Neural crest cell (in vitro differentiated cells): Measurements from ENCODE around the gene NFIA. TPM values are rescaled to one million over a fixed set of nuclear protein-coding genes. Genes with fewer than 3 reads are reported as not detected.
A peak's percentile ranks its signal among the peaks of the same experiment; 100 is the strongest.

Source experiments
- DNase-seq: peaks from one replicate; pipeline ENCODE4 v3.0.0; 2021; ENCODE audit warnings: low read depth, mixed read lengths, low spot score
- H3K27ac Mint-ChIP-seq: one replicate; pipeline ENCODE4 v1.8.0; 2021; ENCODE audit warnings: mild to moderate bottlenecking, mixed read lengths; ENCODE audit not compliant: unreplicated experiment
- H3K27me3 Mint-ChIP-seq: 2 replicates; pipeline ENCODE4 v1.8.0; 2021; ENCODE audit warnings: low read depth, mild to moderate bottlenecking, mixed read lengths
- H3K36me3 Mint-ChIP-seq: 2 replicates; pipeline ENCODE4 v1.8.0; 2021; ENCODE audit warnings: low read depth, mild to moderate bottlenecking, mixed read lengths
- H3K4me1 Mint-ChIP-seq: 2 replicates; pipeline ENCODE4 v1.8.0; 2021; ENCODE audit warnings: mixed read lengths
- H3K4me3 Mint-ChIP-seq: one replicate; pipeline ENCODE4 v1.8.0; 2021; ENCODE audit warnings: mild to moderate bottlenecking, mixed read lengths
- H3K9me3 Mint-ChIP-seq: 2 replicates; pipeline ENCODE4 v1.8.0; 2021; ENCODE audit warnings: mixed read lengths
- CTCF ChIP-seq: fragments of 200-600 bp; sonication (generic); conservative IDR thresholded peaks from 2 replicates; pipeline ENCODE4 v1.5.0; 2021; ENCODE audit warnings: antibody characterized with exemption, mild to moderate bottlenecking
- total RNA-seq: library from RNA; stranded (reverse); gene quantifications from 2 replicates; pipeline ENCODE4 v1.2.1, GENCODE V29; 2021

The NFIA gene
- total RNA-seq, 1 donor from 2014 or later, result 3.4 TPM

- no peak overlapping the region for H3K4me3 Mint-ChIP-seq
- DNase-seq, result no peak
- no peaks in the 10 kb centered on the region for H3K36me3 Mint-ChIP-seq
- peaks cover 2% of the 10 kb centered on the region for H3K27me3 Mint-ChIP-seq
- H3K27ac Mint-ChIP-seq, result no peak overlapping the region
- H3K9me3 Mint-ChIP-seq, result no peaks in the 10 kb centered on the region
- no peak for TF ChIP-seq CTCF
- H3K4me1 Mint-ChIP-seq, result peaks cover 27% of the 10 kb centered on the region
These were observed 183.3 kb downstream of the NFIA start for GRCh38 chr1:61265665-61266064.

GRCh38 chr1:61266738-61267137 is 184.4 kb downstream of the NFIA start:
- H3K4me3 Mint-ChIP-seq, result no peak overlapping the region
- H3K4me1 Mint-ChIP-seq, result peaks cover 27% of the 10 kb centered on the region
- peaks cover 2% of the 10 kb centered on the region for H3K27me3 Mint-ChIP-seq
- H3K36me3 Mint-ChIP-seq, result no peaks in the 10 kb centered on the region
- H3K27ac Mint-ChIP-seq, result no peak overlapping the region
- TF ChIP-seq CTCF, result no peak
- DNase-seq, result no peak
- no peaks in the 10 kb centered on the region for H3K9me3 Mint-ChIP-seq

GRCh38 chr1:61268546-61269240 is 186.3 kb downstream of the NFIA start:
- no peak for TF ChIP-seq CTCF
- Mint-ChIP-seq H3K4me3 (peak overlapping the region; percentile 35), H3K4me1 (peaks cover 27% of the 10 kb centered on the region), H3K27me3 (peaks cover 6% of the 10 kb centered on the region), H3K9me3 (no peaks in the 10 kb centered on the region), H3K36me3 (no peaks in the 10 kb centered on the region), H3K27ac (no peak overlapping the region)
- DNase-seq, result no peak

GRCh38 chr1:61269602-61270001 is 187.2 kb downstream of the NFIA start:
- peaks cover 6% of the 10 kb centered on the region for H3K27me3 Mint-ChIP-seq
- H3K4me3 Mint-ChIP-seq, result no peak overlapping the region
- no peaks in the 10 kb centered on the region for H3K9me3 Mint-ChIP-seq
- no peak for TF ChIP-seq CTCF
- H3K27ac Mint-ChIP-seq, result no peak overlapping the region
- no peaks in the 10 kb centered on the region for H3K36me3 Mint-ChIP-seq
- DNase-seq, result no peak
- peaks cover 27% of the 10 kb centered on the region for H3K4me1 Mint-ChIP-seq

- Mint-ChIP-seq H3K27me3 (peaks cover 6% of the 10 kb centered on the region), H3K36me3 (no peaks in the 10 kb centered on the region), H3K9me3 (no peaks in the 10 kb centered on the region), H3K27ac (no peak overlapping the region), H3K4me3 (no peak overlapping the region), H3K4me1 (peaks cover 27% of the 10 kb centered on the region)
- DNase-seq, result no peak
- TF ChIP-seq CTCF, result no peak
These were observed 187.7 kb downstream of the NFIA start for GRCh38 chr1:61270107-61270506.
